ENCODE data around the gene CLIP1.

DNA sequence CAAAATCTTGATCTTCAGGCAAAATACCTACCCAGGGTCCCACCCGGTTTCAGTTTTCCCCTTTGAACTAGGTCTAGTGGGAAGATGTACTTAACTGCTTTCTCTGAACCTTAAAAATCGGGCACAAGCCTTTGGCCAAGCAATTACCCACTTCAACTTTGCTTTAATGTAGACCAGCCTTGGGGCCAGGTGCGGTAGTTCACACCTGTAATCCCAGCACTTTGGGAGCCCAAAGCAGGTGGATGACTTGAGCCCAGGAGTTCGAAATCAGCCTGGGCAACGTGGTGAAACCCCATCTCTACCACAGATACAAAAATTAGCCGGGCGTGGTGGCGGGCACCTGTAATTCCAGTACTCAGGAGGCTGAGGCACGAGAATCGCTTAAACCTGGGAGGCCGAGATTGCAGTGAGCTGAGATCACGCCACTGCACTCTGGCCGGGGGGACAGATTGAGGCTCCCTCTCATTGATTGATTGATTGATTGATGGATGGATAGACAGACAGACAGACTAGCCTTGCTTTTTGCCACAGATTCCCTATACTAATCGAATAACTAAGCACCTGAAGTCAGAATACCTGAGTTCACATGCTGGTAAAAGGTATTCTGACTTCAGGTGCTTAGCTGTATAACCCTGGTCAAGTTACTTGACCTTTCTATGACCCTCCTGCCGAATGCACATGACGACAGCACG, 1.9 kb downstream of the CLIP1 start:
- TF ChIP-seq POLR2A (IDR thresholded peaks at IDR 0.05), result no peak
- TF ChIP-seq, protein P1, sequence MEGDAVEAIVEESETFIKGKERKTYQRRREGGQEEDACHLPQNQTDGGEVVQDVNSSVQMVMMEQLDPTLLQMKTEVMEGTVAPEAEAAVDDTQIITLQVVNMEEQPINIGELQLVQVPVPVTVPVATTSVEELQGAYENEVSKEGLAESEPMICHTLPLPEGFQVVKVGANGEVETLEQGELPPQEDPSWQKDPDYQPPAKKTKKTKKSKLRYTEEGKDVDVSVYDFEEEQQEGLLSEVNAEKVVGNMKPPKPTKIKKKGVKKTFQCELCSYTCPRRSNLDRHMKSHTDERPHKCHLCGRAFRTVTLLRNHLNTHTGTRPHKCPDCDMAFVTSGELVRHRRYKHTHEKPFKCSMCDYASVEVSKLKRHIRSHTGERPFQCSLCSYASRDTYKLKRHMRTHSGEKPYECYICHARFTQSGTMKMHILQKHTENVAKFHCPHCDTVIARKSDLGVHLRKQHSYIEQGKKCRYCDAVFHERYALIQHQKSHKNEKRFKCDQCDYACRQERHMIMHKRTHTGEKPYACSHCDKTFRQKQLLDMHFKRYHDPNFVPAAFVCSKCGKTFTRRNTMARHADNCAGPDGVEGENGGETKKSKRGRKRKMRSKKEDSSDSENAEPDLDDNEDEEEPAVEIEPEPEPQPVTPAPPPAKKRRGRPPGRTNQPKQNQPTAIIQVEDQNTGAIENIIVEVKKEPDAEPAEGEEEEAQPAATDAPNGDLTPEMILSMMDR (IDR thresholded peaks at IDR 0.05 in 4 of 5, conservative IDR thresholded peaks at IDR 0.05 in 1 of 5), result no peak

Measured in gastrocnemius medialis (tissue), 4 donors.